ENCODE results near the gene CEP44.

GRCh38 chr4:174236359-174236758 is 47.4 kb upstream of the CEP44 start:
- TF ChIP-seq CTCF (IDR thresholded peaks at IDR 0.05; ENCODE audit: low read depth, low read length, missing input control) (no peak), YY1 (IDR thresholded peaks at IDR 0.05) (no peak), NR2F2 (IDR thresholded peaks at IDR 0.05) (no peak), RAD21 (IDR thresholded peaks at IDR 0.05) (no peak), REST (IDR thresholded peaks at IDR 0.05) (no peak), ZBTB33 (IDR thresholded peaks at IDR 0.05) (no peak), JUND (IDR thresholded peaks at IDR 0.05) (no peak), TAF1 (conservative IDR thresholded peaks at IDR 0.05) (no peak), GABPA (IDR thresholded peaks at IDR 0.05 in 1 of 2, conservative IDR thresholded peaks at IDR 0.05 in 1 of 2) (no peak), ATF3 (IDR thresholded peaks at IDR 0.05) (no peak), EGR1 (IDR thresholded peaks at IDR 0.05; ENCODE audit: low read depth in 2 of 2) (no peak), MAX (IDR thresholded peaks at IDR 0.05) (no peak)

Measured in liver (tissue), 3 donors.